Measurements from ENCODE around the gene SUCNR1. TPM values are rescaled to one million over a fixed set of nuclear protein-coding genes. Genes with fewer than 3 reads are reported as not detected.

Gene SUCNR1
- total RNA-seq, 1 experiment from 2014 or later = not detected

DNA sequence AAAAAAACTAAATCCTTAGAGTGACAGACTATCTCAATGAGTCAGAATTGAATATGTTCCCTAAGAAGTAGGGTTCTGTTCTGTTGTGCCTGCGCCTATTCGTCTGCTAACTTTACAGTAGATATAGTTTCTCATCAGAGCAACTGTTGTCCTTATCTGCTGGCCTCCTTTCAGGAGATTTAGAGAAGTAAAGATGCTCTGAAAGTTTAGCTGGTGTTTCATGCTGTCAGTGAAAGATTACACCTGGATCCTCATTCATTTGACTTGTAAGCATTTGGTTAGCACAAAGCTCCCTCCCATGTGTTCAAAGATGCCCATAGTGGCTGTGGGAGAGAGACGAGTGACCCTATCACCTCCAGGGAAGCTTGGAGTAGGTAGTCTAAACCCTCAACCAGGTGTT is 35.0 kb downstream of the SUCNR1 start:
- no peaks in the 10 kb centered on the region for H3K4me1 ChIP-seq (ENCODE audit: control insufficient read depth, insufficient read depth, low read length)
- ChIA-PET CTCF (no interaction called here), POLR2A (no interaction called here)
- no TSS peak for BruUV-seq (replicated peaks)
- H3K27me3 ChIP-seq (ENCODE audit: control insufficient read depth, insufficient read depth, low read length) = no peaks in the 10 kb centered on the region
- no peak for TF ChIP-seq POLR2AphosphoS5 (IDR thresholded peaks at IDR 0.05; ENCODE audit: low read depth, low read length)
- TF ChIP-seq CTCF (IDR thresholded peaks at IDR 0.05) = no peak
- no peak for TF ChIP-seq TCF7L2 (IDR thresholded peaks at IDR 0.05; ENCODE audit: low read depth, low read length)
- TF ChIP-seq, protein P1, sequence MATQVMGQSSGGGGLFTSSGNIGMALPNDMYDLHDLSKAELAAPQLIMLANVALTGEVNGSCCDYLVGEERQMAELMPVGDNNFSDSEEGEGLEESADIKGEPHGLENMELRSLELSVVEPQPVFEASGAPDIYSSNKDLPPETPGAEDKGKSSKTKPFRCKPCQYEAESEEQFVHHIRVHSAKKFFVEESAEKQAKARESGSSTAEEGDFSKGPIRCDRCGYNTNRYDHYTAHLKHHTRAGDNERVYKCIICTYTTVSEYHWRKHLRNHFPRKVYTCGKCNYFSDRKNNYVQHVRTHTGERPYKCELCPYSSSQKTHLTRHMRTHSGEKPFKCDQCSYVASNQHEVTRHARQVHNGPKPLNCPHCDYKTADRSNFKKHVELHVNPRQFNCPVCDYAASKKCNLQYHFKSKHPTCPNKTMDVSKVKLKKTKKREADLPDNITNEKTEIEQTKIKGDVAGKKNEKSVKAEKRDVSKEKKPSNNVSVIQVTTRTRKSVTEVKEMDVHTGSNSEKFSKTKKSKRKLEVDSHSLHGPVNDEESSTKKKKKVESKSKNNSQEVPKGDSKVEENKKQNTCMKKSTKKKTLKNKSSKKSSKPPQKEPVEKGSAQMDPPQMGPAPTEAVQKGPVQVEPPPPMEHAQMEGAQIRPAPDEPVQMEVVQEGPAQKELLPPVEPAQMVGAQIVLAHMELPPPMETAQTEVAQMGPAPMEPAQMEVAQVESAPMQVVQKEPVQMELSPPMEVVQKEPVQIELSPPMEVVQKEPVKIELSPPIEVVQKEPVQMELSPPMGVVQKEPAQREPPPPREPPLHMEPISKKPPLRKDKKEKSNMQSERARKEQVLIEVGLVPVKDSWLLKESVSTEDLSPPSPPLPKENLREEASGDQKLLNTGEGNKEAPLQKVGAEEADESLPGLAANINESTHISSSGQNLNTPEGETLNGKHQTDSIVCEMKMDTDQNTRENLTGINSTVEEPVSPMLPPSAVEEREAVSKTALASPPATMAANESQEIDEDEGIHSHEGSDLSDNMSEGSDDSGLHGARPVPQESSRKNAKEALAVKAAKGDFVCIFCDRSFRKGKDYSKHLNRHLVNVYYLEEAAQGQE (IDR thresholded peaks at IDR 0.05; ENCODE audit: insufficient read depth in 1 of 2, low read depth in 2 of 2, low read length in 1 of 2) = no peak
- no peak for TF ChIP-seq SIN3A (IDR thresholded peaks at IDR 0.05; ENCODE audit: borderline replicate concordance, insufficient read depth, low read depth, low read length)
- intact Hi-C loops (cut with micrococcal nuclease; ENCODE audit: unreplicated experiment) = no loop called here
- H3K36me3 ChIP-seq (ENCODE audit: control insufficient read depth, insufficient read depth, low read length) = no peaks in the 10 kb centered on the region
- no peak overlapping the region for H3K27ac ChIP-seq (ENCODE audit: low read length)
- H3K4me3 ChIP-seq (ENCODE audit: low read depth in 2 of 2, low read length in 2 of 2) = no peak overlapping the region
- no peak for ATAC-seq
- no peak for DNase-seq (ENCODE audit: low read depth, low spot score)
- H3K9me3 ChIP-seq (ENCODE audit: control insufficient read depth, insufficient read depth, low read depth, low read length) = no peaks in the 10 kb centered on the region
- in situ Hi-C loops (cut with HindIII; ENCODE audit: low pct_unique_long_range_greater_than_20kb, low sequenced_read_pairs) = no loop called here

DNA sequence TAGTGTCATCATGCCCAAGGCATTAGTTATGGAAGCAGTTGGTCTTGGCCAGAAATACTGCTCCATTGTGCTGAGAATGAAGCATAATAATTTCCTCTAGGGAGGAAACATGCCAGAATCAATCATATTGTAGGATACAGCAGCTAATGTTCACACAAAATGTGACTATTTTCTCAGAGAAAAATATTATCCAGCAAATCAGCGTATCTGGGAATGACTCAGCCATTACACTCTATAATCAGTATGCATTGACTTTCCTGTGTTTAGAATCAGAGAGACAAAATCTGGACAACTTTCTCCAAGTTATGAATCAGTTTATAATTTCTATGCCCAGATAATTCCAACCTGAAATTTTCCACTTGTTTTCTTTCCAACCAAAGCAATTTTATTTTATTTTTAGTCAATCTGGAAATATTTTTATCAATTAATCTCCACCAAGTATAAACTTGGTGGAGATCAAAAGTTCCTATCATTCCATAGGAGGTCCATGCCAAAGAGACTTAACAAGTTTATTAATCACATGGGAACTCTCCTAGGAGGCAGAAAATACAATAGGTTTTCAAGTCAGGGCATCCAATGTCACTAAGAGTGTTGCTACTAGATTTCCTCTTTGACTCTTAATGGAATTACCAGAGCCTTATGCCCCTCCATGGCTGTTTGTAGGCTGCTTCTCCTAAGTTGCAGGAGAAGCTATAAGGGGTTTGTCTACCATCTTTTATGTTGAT is 36.4 kb downstream of the SUCNR1 start:
- H3K9me3 ChIP-seq (ENCODE audit: control insufficient read depth, insufficient read depth, low read depth, low read length) = no peaks in the 10 kb centered on the region
- intact Hi-C loops (cut with micrococcal nuclease; ENCODE audit: unreplicated experiment) = no loop called here
- no TSS peak for BruUV-seq (replicated peaks)
- in situ Hi-C loops (cut with HindIII; ENCODE audit: low pct_unique_long_range_greater_than_20kb, low sequenced_read_pairs) = no loop called here
- no peak overlapping the region for H3K27ac ChIP-seq (ENCODE audit: low read length)
- ATAC-seq (no peak), DNase-seq (ENCODE audit: low read depth, low spot score) (no peak)
- no peak for TF ChIP-seq POLR2AphosphoS5 (IDR thresholded peaks at IDR 0.05; ENCODE audit: low read depth, low read length)
- TF ChIP-seq TCF7L2 (IDR thresholded peaks at IDR 0.05; ENCODE audit: low read depth, low read length) = no peak
- no peak for TF ChIP-seq SIN3A (IDR thresholded peaks at IDR 0.05; ENCODE audit: borderline replicate concordance, insufficient read depth, low read depth, low read length)
- TF ChIP-seq, protein P1 (IDR thresholded peaks at IDR 0.05; ENCODE audit: insufficient read depth in 1 of 2, low read depth in 2 of 2, low read length in 1 of 2) = no peak
- no peak for TF ChIP-seq CTCF (IDR thresholded peaks at IDR 0.05)
- H3K27me3 ChIP-seq (ENCODE audit: control insufficient read depth, insufficient read depth, low read length) = no peaks in the 10 kb centered on the region
- H3K4me3 ChIP-seq (ENCODE audit: low read depth in 2 of 2, low read length in 2 of 2) = no peak overlapping the region
- POLR2A ChIA-PET = no interaction called here
- CTCF ChIA-PET = no interaction called here
- H3K36me3 ChIP-seq (ENCODE audit: control insufficient read depth, insufficient read depth, low read length) = no peaks in the 10 kb centered on the region
- H3K4me1 ChIP-seq (ENCODE audit: control insufficient read depth, insufficient read depth, low read length) = no peaks in the 10 kb centered on the region
